GM12878 (cell line): ENCODE measurements around the gene RUVBL2. TPM values are rescaled to one million over a fixed set of nuclear protein-coding genes. Genes with fewer than 3 reads are reported as not detected.

Experiments
- ATAC-seq: fragments of 200-7000 bp; cut with Tn5 transposase; 3 replicates; pipeline ENCODE4 v1.9.1; 2020; ENCODE audit warnings: mild to moderate bottlenecking, moderate library complexity
- BruUV-seq: library from RNA; stranded (reverse); fragments of 400-500 nt; replicated peaks from 2 replicates; lab custom pipeline; 2021; lab: Mats Ljungman, UMichigan
- CTCF ChIA-PET: fragments of 300-600 bp; sonication (Branson Sonifier 250); formaldehyde crosslinking; extraction: SDS; loops from one replicate; lab custom pipeline; 2021; ENCODE audit warnings: inconsistent platforms; lab: Yijun Ruan, JAX
- POLR2A ChIA-PET: fragments of 350-600 bp; formaldehyde crosslinking; extraction: SDS; loops from one replicate; lab custom pipeline; 2021; ENCODE audit warnings: inconsistent platforms; lab: Charles Lee
- RAD21 ChIA-PET: fragments of 300-600 bp; sonication (Branson Sonifier 250); formaldehyde crosslinking; loops from one replicate; lab custom pipeline; 2023; ENCODE audit warnings: antibody characterized with exemption; ENCODE audit not compliant: unreplicated experiment; lab: Charles Lee
- SMC1A ChIA-PET: fragments of 300-600 bp; sonication (Branson Sonifier 250); formaldehyde crosslinking; loops from one replicate; lab custom pipeline; 2023; ENCODE audit not compliant: unreplicated experiment, uncharacterized antibody; lab: Charles Lee
- DNase-seq: peaks from one replicate; pipeline ENCODE4 v3.0.0-alpha.2; 2011; ENCODE audit warnings: low read depth, low spot score
- FAIRE-seq: peaks from 3 replicates; lab custom pipeline; 2011; peaks lifted over from hg19 to GRCh38; lab: Jason Lieb, UNC
- H2AFZ ChIP-seq: 2 replicates; pipeline ENCODE4 v1.6.0; 2011; ENCODE audit warnings: low read depth, low read length, control low read depth; ENCODE audit not compliant: control insufficient read depth
- H3K27ac ChIP-seq: 2 replicates; pipeline ENCODE4 v1.5.1; 2011; ENCODE audit warnings: control low read depth; ENCODE audit not compliant: control insufficient read depth, insufficient read depth
- H3K27me3 ChIP-seq, 2 experiments: replicated peaks in 1 of 2; 2 replicates each; pipeline versions ENCODE4 v1.6.0 to v1.6.1; 2011; ENCODE audit warnings: low read length in 1 of 2; ENCODE audit not compliant: control insufficient read depth in 2 of 2, insufficient read depth in 2 of 2
- H3K36me3 ChIP-seq, 2 experiments: 2 replicates each; pipeline ENCODE4 v1.5.1; 2011; ENCODE audit warnings: low read length in 1 of 2; ENCODE audit not compliant: control insufficient read depth in 2 of 2, insufficient read depth in 2 of 2
- H3K4me1 ChIP-seq: 2 replicates; pipeline ENCODE4 v1.6.1; 2011; ENCODE audit warnings: mild to moderate bottlenecking, low read length, moderate library complexity, mixed read lengths; ENCODE audit not compliant: control insufficient read depth, insufficient read depth
- H3K4me2 ChIP-seq: 2 replicates; pipeline ENCODE4 v1.6.0; 2011; ENCODE audit warnings: control low read depth; ENCODE audit not compliant: control insufficient read depth, insufficient read depth
- H3K4me3 ChIP-seq: fragments of 200-600 bp; sonication (generic); 2 replicates; pipeline ENCODE4 v1.5.1; 2016
- H3K79me2 ChIP-seq: 2 replicates; pipeline ENCODE4 v1.6.0; 2011; ENCODE audit warnings: low read length; ENCODE audit not compliant: control insufficient read depth, insufficient read depth
- H3K9ac ChIP-seq: 2 replicates; pipeline ENCODE4 v1.8.0; 2011; ENCODE audit warnings: low read length, control low read depth, mixed read lengths; ENCODE audit not compliant: control insufficient read depth, insufficient read depth
- H3K9me3 ChIP-seq: replicated peaks from 3 replicates; pipeline ENCODE4 v1.5.1; 2011; ENCODE audit warnings: mild to moderate bottlenecking, low read length; ENCODE audit not compliant: control insufficient read depth, insufficient read depth
- H4K20me1 ChIP-seq: 2 replicates; pipeline ENCODE4 v1.6.0; 2011; ENCODE audit not compliant: control insufficient read depth, insufficient read depth
- CHD2 ChIP-seq: IDR thresholded peaks from 2 replicates; pipeline ENCODE4 v1.6.1; 2011; ENCODE audit warnings: low read depth, low read length, improper control_type of control experiment, borderline replicate concordance
- FOS ChIP-seq: IDR thresholded peaks from 3 replicates; pipeline ENCODE4 v1.6.1; 2011; ENCODE audit warnings: borderline replicate concordance; ENCODE audit not compliant: insufficient read length; ENCODE audit errors: extremely low read depth
- MYB ChIP-seq: fragments of 150-350 bp; IDR thresholded peaks from 2 replicates; pipeline ENCODE4 v1.6.1; 2014; ENCODE audit warnings: mild to moderate bottlenecking, low read depth, low read length, borderline replicate concordance
- MYC ChIP-seq: IDR thresholded peaks from 2 replicates; pipeline ENCODE4 v1.6.1; 2011; ENCODE audit warnings: mild to moderate bottlenecking, low read length, moderate library complexity, inconsistent platforms; ENCODE audit not compliant: insufficient read depth, insufficient replicate concordance, insufficient read length, severe bottlenecking
- NR2C1 ChIP-seq: fragments of 450-650 bp; IDR thresholded peaks from 2 replicates; pipeline ENCODE4 v1.6.1; 2017; ENCODE audit warnings: antibody characterized with exemption, mild to moderate bottlenecking, moderate library complexity
- PAX8 ChIP-seq: fragments of 450-650 bp; IDR thresholded peaks from 2 replicates; pipeline ENCODE4 v1.6.1; 2017; ENCODE audit warnings: mild to moderate bottlenecking, moderate library complexity
- SIN3A ChIP-seq: IDR thresholded peaks from 2 replicates; pipeline ENCODE4 v1.6.1; 2012; ENCODE audit warnings: low read depth, low read length, improper control_type of control experiment
- ZNF274 ChIP-seq: IDR thresholded peaks from one replicate; pipeline ENCODE4 v1.8.0; 2011; ENCODE audit not compliant: insufficient read length, insufficient read depth
- WGBS: methylation state at CpG from one replicate; pipeline ENCODE4 v1.1.6; 2016; ENCODE audit warnings: low lambda C conversion rate; ENCODE audit not compliant: insufficient replicate concordance, insufficient coverage; ENCODE audit errors: missing lambda C conversion rate; 5-methylcytosine and 5-hydroxymethylcytosine counted together
- in situ Hi-C: fragments of 300-500 bp; cut with MboI; formaldehyde crosslinking; loops from 9 replicates; pipeline ENCODE4 v1.14.3; 2018; ENCODE audit warnings: mixed read lengths
- intact Hi-C: fragments of 100-400 bp; cut with micrococcal nuclease; formaldehyde crosslinking; loops from one replicate; pipeline ENCODE4 v1.14.2; 2022; ENCODE audit not compliant: unreplicated experiment
- polyA plus RNA-seq, 11 experiments: library from polyadenylated mRNA; depleted of rRNA in 4 of 11; unstranded in 6 of 11; stranded (reverse) in 5 of 11; fragments of >200 nt; fragmentation: Nextera tagmentation in 4 of 11; fragmentation: Illumina TruSeq in 1 of 11; extraction: Ambion mirVana in 4 of 11; extraction: Trizol in 1 of 11; gene quantifications; 1 replicate in 1 of 11; 2 replicates in 10 of 11; pipeline versions ENCODE4 v1.2.1 to v1.2.3, GENCODE V29; 2011 to 2016; ENCODE audit warnings: inconsistent platforms in 2 of 11, missing spikeins in 2 of 11, low read depth in 1 of 11
- total RNA-seq, 4 experiments: library from RNA; depleted of rRNA in 3 of 4; stranded (reverse); fragments of >200 nt in 3 of 4; fragmentation: Illumina TruSeq in 1 of 4; extraction: Trizol in 1 of 4; gene quantifications; 2 replicates each; pipeline versions ENCODE4 v1.2.1 to v1.2.3, GENCODE V29; 2013 to 2021
- TF ChIP-seq, protein P1 (sequence below): fragments of 450-650 bp; IDR thresholded peaks from 2 replicates; pipeline ENCODE4 v1.6.1; 2017; ENCODE audit warnings: mild to moderate bottlenecking, moderate library complexity
- TF ChIP-seq, protein P2 (sequence below): IDR thresholded peaks from 2 replicates; pipeline ENCODE4 v1.6.1; 2011; ENCODE audit warnings: borderline replicate concordance, low read depth, mild to moderate bottlenecking, moderate library complexity, mixed read lengths, low read length; ENCODE audit not compliant: insufficient read depth; ENCODE audit errors: extremely low read length
- TF ChIP-seq, protein P3 (sequence below): fragments of 450-650 bp; IDR thresholded peaks from 2 replicates; pipeline ENCODE4 v1.6.1; 2017; ENCODE audit warnings: antibody characterized with exemption, mild to moderate bottlenecking, moderate library complexity
- TF ChIP-seq, protein P4 (sequence below): IDR thresholded peaks from 2 replicates; pipeline ENCODE4 v1.6.1; 2012; ENCODE audit warnings: low read depth, low read length, improper control_type of control experiment

RUVBL2 gene
- total and polyA plus RNA-seq, 10 of the 15 experiments (the other 5 are each of a cell fraction or from before 2014, with no cell fraction given), result 33.8 to 224 (median 125) TPM

DNA sequence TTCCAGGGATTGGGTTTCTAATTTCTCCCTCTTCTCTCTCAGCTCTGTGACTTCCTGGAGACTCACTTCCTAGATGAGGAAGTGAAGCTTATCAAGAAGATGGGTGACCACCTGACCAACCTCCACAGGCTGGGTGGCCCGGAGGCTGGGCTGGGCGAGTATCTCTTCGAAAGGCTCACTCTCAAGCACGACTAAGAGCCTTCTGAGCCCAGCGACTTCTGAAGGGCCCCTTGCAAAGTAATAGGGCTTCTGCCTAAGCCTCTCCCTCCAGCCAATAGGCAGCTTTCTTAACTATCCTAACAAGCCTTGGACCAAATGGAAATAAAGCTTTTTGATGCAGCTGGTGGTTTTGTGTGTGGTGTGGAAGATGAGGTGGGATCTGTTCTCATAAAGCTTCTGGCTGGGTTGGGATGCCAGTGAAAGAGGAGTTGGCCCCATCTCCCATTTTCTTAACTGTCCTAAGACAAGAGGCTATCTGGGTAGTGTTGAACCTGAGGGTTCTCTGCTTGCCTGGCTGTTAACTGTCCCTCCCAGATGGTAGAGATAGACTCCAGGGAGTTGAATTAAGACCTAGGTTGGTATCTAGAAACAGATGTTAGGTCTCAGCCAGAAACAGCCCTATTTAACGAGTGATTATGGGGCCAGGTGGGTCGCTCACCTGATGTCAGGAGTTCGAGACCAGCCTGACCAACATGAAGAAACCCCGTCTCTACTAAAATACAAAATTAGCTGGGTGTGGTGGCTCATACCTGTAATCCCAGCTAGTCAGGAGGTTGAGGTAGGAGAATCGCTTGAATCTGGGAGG lies 26.9 kb upstream of the RUVBL2 start:
- in situ Hi-C loops, result no loop called here
- intact Hi-C loops, result loop anchor here (10.0 kb wide), 1 partner anchor 332 kb away; the partner anchor contains the start of gene DBP
- TF ChIP-seq PAX8 (no peak), NR2C1 (no peak), MYB (no peak), ZNF274 (no peak), CHD2 (0 out of 2 replicates have a peak, but pooled peaks have one; percentile 18), SIN3A (no peak), FOS (no peak), MYC (no peak)
- TF ChIP-seq, protein P1, sequence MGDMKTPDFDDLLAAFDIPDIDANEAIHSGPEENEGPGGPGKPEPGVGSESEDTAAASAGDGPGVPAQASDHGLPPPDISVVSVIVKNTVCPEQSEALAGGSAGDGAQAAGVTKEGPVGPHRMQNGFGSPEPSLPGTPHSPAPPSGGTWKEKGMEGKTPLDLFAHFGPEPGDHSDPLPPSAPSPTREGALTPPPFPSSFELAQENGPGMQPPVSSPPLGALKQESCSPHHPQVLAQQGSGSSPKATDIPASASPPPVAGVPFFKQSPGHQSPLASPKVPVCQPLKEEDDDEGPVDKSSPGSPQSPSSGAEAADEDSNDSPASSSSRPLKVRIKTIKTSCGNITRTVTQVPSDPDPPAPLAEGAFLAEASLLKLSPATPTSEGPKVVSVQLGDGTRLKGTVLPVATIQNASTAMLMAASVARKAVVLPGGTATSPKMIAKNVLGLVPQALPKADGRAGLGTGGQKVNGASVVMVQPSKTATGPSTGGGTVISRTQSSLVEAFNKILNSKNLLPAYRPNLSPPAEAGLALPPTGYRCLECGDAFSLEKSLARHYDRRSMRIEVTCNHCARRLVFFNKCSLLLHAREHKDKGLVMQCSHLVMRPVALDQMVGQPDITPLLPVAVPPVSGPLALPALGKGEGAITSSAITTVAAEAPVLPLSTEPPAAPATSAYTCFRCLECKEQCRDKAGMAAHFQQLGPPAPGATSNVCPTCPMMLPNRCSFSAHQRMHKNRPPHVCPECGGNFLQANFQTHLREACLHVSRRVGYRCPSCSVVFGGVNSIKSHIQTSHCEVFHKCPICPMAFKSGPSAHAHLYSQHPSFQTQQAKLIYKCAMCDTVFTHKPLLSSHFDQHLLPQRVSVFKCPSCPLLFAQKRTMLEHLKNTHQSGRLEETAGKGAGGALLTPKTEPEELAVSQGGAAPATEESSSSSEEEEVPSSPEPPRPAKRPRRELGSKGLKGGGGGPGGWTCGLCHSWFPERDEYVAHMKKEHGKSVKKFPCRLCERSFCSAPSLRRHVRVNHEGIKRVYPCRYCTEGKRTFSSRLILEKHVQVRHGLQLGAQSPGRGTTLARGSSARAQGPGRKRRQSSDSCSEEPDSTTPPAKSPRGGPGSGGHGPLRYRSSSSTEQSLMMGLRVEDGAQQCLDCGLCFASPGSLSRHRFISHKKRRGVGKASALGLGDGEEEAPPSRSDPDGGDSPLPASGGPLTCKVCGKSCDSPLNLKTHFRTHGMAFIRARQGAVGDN, result no peak
- TF ChIP-seq, protein P2, sequence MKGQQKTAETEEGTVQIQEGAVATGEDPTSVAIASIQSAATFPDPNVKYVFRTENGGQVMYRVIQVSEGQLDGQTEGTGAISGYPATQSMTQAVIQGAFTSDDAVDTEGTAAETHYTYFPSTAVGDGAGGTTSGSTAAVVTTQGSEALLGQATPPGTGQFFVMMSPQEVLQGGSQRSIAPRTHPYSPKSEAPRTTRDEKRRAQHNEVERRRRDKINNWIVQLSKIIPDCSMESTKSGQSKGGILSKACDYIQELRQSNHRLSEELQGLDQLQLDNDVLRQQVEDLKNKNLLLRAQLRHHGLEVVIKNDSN, result no peak
- TF ChIP-seq, protein P3, sequence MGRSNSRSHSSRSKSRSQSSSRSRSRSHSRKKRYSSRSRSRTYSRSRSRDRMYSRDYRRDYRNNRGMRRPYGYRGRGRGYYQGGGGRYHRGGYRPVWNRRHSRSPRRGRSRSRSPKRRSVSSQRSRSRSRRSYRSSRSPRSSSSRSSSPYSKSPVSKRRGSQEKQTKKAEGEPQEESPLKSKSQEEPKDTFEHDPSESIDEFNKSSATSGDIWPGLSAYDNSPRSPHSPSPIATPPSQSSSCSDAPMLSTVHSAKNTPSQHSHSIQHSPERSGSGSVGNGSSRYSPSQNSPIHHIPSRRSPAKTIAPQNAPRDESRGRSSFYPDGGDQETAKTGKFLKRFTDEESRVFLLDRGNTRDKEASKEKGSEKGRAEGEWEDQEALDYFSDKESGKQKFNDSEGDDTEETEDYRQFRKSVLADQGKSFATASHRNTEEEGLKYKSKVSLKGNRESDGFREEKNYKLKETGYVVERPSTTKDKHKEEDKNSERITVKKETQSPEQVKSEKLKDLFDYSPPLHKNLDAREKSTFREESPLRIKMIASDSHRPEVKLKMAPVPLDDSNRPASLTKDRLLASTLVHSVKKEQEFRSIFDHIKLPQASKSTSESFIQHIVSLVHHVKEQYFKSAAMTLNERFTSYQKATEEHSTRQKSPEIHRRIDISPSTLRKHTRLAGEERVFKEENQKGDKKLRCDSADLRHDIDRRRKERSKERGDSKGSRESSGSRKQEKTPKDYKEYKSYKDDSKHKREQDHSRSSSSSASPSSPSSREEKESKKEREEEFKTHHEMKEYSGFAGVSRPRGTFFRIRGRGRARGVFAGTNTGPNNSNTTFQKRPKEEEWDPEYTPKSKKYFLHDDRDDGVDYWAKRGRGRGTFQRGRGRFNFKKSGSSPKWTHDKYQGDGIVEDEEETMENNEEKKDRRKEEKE, result 0 out of 2 replicates have a peak, but pooled peaks have one; percentile 6
- TF ChIP-seq, protein P4, sequence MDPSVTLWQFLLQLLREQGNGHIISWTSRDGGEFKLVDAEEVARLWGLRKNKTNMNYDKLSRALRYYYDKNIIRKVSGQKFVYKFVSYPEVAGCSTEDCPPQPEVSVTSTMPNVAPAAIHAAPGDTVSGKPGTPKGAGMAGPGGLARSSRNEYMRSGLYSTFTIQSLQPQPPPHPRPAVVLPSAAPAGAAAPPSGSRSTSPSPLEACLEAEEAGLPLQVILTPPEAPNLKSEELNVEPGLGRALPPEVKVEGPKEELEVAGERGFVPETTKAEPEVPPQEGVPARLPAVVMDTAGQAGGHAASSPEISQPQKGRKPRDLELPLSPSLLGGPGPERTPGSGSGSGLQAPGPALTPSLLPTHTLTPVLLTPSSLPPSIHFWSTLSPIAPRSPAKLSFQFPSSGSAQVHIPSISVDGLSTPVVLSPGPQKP, result no peak

More for the DNA sequence above, 26.9 kb upstream of the RUVBL2 start:
- CTCF ChIA-PET, result interaction anchor here (0.6 to 3.1 kb wide), 17 partner anchors 12 to 375 kb away, joined by 3 to 31 read pairs (median 4); partner anchors contain the start of genes BAX, CA11, GYS1 and HSD17B14
- H2AFZ ChIP-seq, result no peak overlapping the region
- POLR2A ChIA-PET, result interaction anchor here (0.6 to 4.2 kb wide), 11 partner anchors 12 to 178 kb away, joined by 3 to 53 read pairs (median 6); partner anchors contain the start of genes BAX, BCAT2, GYS1 and NUCB1
- peaks cover 33% of the 10 kb centered on the region for H3K79me2 ChIP-seq
- no peaks in the 10 kb centered on the region for H3K27me3 ChIP-seq
- H3K4me2 ChIP-seq, result peak overlapping the region; percentile 99
- no peaks in the 10 kb centered on the region for H4K20me1 ChIP-seq
- H3K27ac ChIP-seq, result peak overlapping the region; percentile 62
- no peaks in the 10 kb centered on the region for H3K9me3 ChIP-seq
- ATAC-seq (no peak), DNase-seq (no peak), FAIRE-seq (no peak)
- H3K4me3 ChIP-seq, result peak overlapping the region; percentile 93
- WGBS, result 40% methylated on average over 10 of the region's 10 CpGs
- SMC1A ChIA-PET, result interaction anchor here (0.8 to 3.2 kb wide), 16 partner anchors 11 to 178 kb away, joined by 3 to 28 read pairs (median 4); partner anchors contain the start of genes DHDH, GYS1, HSD17B14 and RUVBL2
- BruUV-seq, result no TSS peak
- RAD21 ChIA-PET, result interaction anchor here (0.5 to 1.7 kb wide), 9 partner anchors 9 to 176 kb away, joined by 3 to 8 read pairs (median 4); partner anchors contain the start of genes GYS1 and RUVBL2
- H3K4me1 ChIP-seq, result peaks cover 40% of the 10 kb centered on the region
- peak overlapping the region; percentile 79 for H3K9ac ChIP-seq
- peaks cover 5 to 34% of the 10 kb centered on the region in 2 experiments for H3K36me3 ChIP-seq
